HG03442 (cell line): ENCODE results near the gene TAF11.
"Not testable (repeated sequence)": the region's sequence is repeated elsewhere in the genome, so short reads cannot be mapped to it uniquely, and the experiment has no call there.

ENCODE experiments used
- ATAC-seq: cut with Tn5 transposase; IDR thresholded peaks from one replicate; pipeline ENCODE4 v1.9.1; 2021; ENCODE audit warnings: mild to moderate bottlenecking, moderate library complexity; ENCODE audit not compliant: unreplicated experiment

The TAF11 gene

GRCh38 chr6:34906826-34907225, 19.0 kb upstream of the TAF11 start:
- ATAC-seq, result no peak

DNA sequence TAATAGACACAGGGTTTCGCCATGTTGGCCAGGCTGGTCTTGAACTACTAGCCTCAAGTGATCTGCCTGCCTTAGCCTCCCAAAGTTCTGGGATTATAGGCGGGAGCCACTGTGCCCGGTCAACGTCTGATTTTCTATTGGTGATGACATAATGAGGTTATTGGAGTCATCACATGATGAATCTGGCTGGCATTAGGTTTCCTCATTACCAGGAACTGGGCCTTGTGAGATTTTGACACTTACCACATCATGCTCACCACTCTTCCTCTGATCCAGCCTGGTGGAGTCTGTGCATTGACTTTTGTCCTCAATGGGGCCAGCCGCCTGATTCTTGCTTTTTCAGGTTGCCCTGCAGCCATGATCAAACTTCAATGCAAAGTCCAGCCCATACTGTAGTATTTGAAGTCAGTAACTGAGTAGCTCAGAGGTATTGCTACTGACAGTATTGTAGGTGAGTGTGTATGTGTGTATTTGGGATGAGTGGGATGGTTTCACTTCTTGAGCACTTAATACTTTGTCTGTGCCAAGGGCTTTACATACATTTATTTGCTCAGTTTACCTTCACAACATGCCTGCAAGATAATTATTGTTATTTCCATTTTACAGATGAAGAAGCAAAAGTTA, 17.3 kb upstream of the TAF11 start:
- ATAC-seq, result no peak

GRCh38 chr6:34901930-34902329, 14.1 kb upstream of the TAF11 start:
- ATAC-seq, result no peak

DNA sequence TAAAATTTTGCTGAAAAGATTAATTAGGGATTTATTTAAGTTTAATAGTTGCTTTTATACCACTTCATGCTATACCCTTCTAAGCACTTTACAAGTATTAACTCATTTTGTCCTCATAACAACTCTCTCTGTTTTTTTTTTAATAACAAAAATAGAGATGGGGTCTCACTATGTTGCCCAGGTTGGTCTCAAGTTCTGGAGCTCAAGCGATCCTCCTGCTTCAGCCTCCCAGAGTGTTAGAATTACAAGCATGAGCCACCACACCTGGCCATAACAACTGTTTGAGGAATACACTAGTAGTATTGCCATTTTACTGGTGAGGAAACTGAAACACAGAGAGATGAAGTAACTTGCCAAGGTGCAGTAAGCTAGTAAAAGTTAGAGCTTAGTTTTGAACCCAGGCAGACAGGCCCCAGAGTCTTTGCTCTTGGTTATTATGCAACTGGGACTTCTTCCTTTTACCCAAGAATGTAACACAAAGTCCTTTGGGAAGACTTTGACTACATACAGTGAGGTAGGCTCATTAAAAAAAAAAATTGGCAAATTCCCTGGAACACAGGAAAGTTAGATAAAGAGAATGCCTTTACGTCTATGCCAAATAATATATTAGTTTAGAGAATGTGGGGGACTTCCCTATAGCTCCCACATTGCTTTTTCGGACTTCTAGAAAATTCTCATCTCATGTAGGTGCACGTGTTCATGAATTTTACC, 12.6 kb upstream of the TAF11 start:
- ATAC-seq, result no peak

DNA sequence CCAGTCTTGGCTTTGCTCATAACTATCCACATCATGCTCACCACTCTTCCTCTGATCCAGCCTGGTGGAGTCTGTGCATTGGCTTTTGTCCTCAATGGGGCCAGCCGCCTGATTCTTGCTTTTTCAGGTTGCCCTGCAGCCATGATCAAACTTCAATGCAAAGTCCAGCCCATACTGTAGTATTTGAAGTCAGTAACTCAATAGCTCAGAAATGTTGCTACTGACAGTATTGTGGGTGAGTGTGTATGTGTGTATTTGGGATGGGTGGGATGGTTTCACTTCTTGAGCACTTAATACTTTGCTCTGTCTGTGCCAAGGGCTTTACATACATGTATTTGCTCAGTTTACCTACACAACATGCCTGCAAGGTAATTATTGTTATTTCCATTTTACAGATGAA, 11.9 kb upstream of the TAF11 start:
- not testable (repeated sequence) for ATAC-seq

GRCh38 chr6:34897716-34898115, 9.9 kb upstream of the TAF11 start:
- no peak for ATAC-seq

DNA sequence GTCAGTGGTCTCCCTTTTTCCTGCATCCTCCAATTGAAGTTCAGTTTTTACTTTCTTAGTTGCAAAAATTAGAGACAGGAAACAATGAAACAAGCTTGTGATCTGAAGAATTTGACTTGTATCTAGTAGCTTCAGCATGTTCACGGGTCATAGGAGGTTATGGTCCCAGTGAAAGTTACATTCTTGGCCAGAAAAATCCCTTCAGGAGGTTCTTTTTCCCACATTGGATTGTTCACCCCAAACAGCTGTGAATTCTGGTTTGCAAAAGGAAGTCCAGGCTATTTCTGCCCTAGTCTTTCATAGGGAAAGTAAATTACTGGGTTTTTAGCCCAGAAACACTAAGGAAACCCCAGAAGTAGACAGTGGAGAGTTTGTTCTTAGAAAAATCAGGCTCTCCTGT, 9.3 kb upstream of the TAF11 start:
- no peak for ATAC-seq

- no peak for ATAC-seq
Observed at GRCh38 chr6:34894693-34895092, 6.9 kb upstream of the TAF11 start.

GRCh38 chr6:34891296-34891695, 3.5 kb upstream of the TAF11 start:
- ATAC-seq, result no peak

DNA sequence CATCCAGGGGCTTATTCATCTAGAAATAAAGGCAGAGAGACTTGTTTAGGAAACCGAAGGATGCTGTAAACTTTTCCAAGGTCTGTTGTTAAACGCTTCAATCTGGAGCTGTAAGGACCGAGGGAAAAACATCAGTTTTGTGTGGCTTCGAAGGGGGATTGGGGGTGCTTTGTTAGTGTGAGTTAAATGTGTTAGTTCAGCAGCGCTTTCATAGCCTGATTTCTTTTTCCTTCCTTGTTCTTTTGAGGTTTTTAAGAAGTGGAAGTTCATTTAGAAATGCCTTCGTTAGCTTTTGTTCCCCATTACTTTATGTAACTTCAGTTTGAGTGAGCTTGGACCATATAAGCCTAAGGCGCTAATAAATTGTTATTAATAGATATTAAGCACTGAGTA, 2.7 kb upstream of the TAF11 start:
- ATAC-seq, result no peak

DNA sequence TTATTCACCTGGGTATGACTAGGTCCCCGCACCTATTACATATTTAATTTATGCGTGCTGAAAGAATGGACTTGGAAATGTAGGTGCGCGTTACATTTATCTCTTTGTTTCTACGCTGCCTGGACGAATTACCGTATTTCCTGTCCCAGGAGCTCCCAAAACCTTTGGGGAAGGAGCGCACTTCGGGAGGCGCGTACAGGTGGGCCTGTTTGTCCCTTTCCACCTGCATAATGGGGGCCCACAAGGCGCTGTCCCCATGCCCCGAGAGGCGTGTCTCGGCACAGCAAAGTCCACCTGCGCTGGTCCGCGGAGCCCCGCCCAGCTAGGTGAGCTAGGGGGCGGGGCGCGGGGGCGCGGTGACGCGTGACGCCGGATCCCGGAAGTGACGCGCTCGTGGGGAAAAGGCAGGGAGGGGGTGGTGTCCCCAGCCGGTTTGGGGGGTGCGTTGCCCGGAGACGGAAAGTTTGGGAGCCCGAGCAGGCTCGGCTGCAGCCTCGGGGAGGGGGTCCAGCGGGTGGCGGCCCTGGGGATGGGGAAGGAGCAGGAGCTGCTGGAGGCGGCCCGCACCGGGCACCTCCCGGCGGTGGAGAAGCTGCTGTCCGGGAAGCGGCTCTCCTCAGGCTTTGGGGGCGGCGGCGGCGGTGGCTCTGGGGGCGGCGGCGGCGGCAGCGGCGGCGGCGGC, 1.2 kb upstream of the TAF11 start, which contains the start of gene ANKS1A:
Gene ANKS1A, plus strand, starts transcription at position 382 of the 682 bp plus-strand sequence. Its CDS starts 148 bp downstream, at position 530.
- ATAC-seq, result no peak

DNA sequence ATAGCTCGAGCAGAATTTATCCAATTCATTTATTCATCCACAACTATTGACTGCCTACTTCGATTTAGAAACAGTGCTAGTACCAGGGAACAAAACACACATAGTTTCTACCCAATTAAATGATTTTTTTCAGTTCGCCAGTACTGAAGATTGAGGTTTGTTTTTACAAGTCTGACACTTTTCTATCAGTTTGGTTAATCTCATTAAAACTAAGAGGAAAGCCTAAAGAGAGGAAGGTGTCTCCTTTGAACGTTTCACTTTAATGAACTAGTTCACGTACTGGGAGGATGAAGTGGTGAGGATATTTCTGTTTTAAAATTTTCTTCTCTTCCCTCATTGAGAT, 643 bp upstream of the TAF11 start:
- ATAC-seq, result no peak

GRCh38 chr6:34885837-34886236, 2.0 kb downstream of the TAF11 start:
- ATAC-seq, result not testable (repeated sequence)

- no peak for ATAC-seq
Observed at GRCh38 chr6:34884996-34885395, 2.8 kb downstream of the TAF11 start.

- ATAC-seq, result not testable (repeated sequence)
Observed at GRCh38 chr6:34884073-34884472, 3.8 kb downstream of the TAF11 start.

- ATAC-seq, result no peak
Observed at GRCh38 chr6:34877869-34878485, 9.9 kb downstream of the TAF11 start.

- ATAC-seq, result no peak
Observed at GRCh38 chr6:34877259-34877658, 10.6 kb downstream of the TAF11 start.

- no peak for ATAC-seq
Observed at GRCh38 chr6:34876472-34876871, 11.4 kb downstream of the TAF11 start.

DNA sequence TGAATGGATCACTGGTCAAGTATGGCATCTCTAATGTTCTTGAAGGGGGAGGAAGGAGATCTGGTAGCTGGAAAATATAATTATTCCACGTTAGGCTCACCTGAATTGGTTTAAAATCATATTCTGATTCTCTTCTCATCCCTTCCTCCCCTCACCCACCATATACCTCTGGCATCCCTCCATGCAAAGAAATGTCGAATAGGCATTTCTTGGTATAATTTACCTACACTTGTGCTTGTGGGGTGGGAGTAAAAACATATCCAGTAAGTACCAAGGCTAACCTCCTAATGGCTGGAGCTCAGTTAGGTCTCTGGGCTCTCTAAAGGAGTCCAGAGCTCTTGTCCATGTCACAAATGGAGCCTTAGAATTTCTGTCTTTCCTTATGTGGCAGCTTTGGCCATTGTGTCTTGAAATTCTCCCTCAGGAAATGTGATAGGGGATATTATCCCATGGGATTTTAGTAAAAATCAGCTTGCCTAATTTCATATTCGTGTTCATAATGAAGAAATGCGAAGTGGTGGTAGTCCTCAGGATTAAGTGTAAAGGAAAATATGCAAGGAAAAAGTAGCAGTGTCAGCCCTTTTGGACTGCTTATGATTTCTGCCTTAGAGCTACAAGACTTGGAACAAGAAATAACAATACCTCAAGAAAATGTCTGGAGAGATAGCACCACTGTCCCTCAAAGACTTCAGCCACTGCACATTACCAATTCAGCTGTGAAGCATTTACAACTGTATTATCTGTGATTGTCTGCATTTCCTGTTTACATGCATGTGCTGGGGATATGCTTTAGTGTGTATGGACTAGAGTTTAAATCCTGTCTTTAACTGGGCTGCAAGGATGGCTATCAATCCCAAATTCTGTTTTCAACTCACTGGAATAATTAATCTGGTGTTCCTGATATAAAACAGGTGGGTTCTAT, 12.3 kb downstream of the TAF11 start:
- ATAC-seq, result no peak

GRCh38 chr6:34872332-34872731, 15.5 kb downstream of the TAF11 start:
- no peak for ATAC-seq

GRCh38 chr6:34871853-34872252, 16.0 kb downstream of the TAF11 start:
- ATAC-seq, result no peak
